ENCODE measurements around the gene LRRC17. TPM values are rescaled to one million over a fixed set of nuclear protein-coding genes. Genes with fewer than 3 reads are reported as not detected.

Gene LRRC17
- total RNA-seq, 1 donor from 2014 or later = 35.8 TPM

- no peak for DNase-seq (ENCODE audit: low read depth, low spot score)
- Mint-ChIP-seq H3K4me1 (peaks cover 4% of the 10 kb centered on the region), H3K27ac (ENCODE audit: unreplicated experiment) (no peak overlapping the region), H3K36me3 (ENCODE audit: low read depth) (peaks cover 9% of the 10 kb centered on the region), H3K9me3 (peaks cover 2% of the 10 kb centered on the region), H3K27me3 (ENCODE audit: low read depth) (no peaks in the 10 kb centered on the region), H3K4me3 (no peak overlapping the region)
- TF ChIP-seq, protein P1, sequence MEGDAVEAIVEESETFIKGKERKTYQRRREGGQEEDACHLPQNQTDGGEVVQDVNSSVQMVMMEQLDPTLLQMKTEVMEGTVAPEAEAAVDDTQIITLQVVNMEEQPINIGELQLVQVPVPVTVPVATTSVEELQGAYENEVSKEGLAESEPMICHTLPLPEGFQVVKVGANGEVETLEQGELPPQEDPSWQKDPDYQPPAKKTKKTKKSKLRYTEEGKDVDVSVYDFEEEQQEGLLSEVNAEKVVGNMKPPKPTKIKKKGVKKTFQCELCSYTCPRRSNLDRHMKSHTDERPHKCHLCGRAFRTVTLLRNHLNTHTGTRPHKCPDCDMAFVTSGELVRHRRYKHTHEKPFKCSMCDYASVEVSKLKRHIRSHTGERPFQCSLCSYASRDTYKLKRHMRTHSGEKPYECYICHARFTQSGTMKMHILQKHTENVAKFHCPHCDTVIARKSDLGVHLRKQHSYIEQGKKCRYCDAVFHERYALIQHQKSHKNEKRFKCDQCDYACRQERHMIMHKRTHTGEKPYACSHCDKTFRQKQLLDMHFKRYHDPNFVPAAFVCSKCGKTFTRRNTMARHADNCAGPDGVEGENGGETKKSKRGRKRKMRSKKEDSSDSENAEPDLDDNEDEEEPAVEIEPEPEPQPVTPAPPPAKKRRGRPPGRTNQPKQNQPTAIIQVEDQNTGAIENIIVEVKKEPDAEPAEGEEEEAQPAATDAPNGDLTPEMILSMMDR (conservative IDR thresholded peaks at IDR 0.05) = no peak
Observed at GRCh38 chr7:102927312-102927933, 14.6 kb downstream of the LRRC17 start.

DNA sequence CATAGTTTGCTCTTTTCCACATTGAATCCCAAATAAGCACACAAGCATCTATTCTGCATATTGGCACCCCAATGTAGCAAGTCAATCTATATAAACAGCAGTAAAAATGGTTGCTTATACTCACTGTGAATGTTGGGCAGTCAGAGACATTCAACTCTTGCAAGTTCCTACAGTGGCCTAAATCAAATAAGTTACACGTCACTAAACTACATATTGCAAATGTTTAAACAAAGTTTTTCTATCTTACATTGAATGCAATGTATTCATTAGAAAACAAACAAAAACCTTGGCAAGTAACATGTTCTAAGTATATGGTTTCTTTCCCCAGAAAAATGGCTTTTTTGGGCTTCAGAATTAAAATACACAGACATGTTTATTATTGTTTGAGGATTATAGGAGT lies 19.0 kb downstream of the LRRC17 start:
- Mint-ChIP-seq H3K4me1 (peaks cover 27% of the 10 kb centered on the region), H3K36me3 (ENCODE audit: low read depth) (peaks cover 6% of the 10 kb centered on the region), H3K9me3 (no peaks in the 10 kb centered on the region)

GRCh38 chr7:102933763-102934162 lies 21.0 kb downstream of the LRRC17 start:
- Mint-ChIP-seq H3K4me1 (peaks cover 22% of the 10 kb centered on the region), H3K36me3 (ENCODE audit: low read depth) (peaks cover 6% of the 10 kb centered on the region), H3K27ac (ENCODE audit: unreplicated experiment) (peak overlapping the region; percentile 10), H3K9me3 (no peaks in the 10 kb centered on the region), H3K27me3 (ENCODE audit: low read depth) (no peaks in the 10 kb centered on the region), H3K4me3 (no peak overlapping the region)
- peak; percentile 10 for DNase-seq (ENCODE audit: low read depth, low spot score)
- TF ChIP-seq, protein P1 (conservative IDR thresholded peaks at IDR 0.05) = no peak

More for the DNA sequence above, 19.0 kb downstream of the LRRC17 start:
- H3K27ac Mint-ChIP-seq (ENCODE audit: unreplicated experiment) = no peak overlapping the region
- H3K27me3 Mint-ChIP-seq (ENCODE audit: low read depth) = no peaks in the 10 kb centered on the region
- TF ChIP-seq, protein P1 (conservative IDR thresholded peaks at IDR 0.05) = no peak
- H3K4me3 Mint-ChIP-seq = no peak overlapping the region
- DNase-seq (ENCODE audit: low read depth, low spot score) = no peak

DNA sequence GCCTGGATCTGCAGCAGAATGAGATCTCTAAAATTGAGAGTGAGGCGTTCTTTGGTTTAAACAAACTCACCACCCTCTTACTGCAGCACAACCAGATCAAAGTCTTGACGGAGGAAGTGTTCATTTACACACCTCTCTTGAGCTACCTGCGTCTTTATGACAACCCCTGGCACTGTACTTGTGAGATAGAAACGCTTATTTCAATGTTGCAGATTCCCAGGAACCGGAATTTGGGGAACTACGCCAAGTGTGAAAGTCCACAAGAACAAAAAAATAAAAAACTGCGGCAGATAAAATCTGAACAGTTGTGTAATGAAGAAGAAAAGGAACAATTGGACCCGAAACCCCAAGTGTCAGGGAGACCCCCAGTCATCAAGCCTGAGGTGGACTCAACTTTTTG lies 21.4 kb downstream of the LRRC17 start:
- DNase-seq (ENCODE audit: low read depth, low spot score) = no peak
- Mint-ChIP-seq H3K4me1 (peaks cover 22% of the 10 kb centered on the region), H3K9me3 (no peaks in the 10 kb centered on the region), H3K4me3 (no peak overlapping the region), H3K27me3 (ENCODE audit: low read depth) (no peaks in the 10 kb centered on the region), H3K36me3 (ENCODE audit: low read depth) (peaks cover 2% of the 10 kb centered on the region), H3K27ac (ENCODE audit: unreplicated experiment) (no peak overlapping the region)
- TF ChIP-seq, protein P1 (conservative IDR thresholded peaks at IDR 0.05) = no peak

DNA sequence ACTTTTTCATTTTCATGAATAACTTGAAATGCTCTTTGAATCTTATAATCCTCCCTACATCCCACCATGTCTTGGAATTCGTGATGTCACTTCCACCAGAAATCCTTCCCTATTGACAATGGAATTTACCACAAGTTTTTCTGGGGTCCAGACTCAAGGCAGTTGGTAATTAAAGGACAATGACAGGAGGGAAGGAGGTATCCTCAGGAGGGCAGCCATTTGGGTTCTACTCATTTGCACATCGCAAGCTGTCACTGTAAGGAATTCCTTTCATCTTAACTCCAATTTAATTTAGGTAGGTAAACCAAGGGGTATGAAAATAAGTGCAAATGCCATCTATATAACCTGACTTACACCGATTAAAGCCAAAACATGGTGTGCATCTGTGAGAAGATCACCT lies 21.9 kb downstream of the LRRC17 start:
- Mint-ChIP-seq H3K36me3 (ENCODE audit: low read depth) (peaks cover 2% of the 10 kb centered on the region), H3K4me1 (peaks cover 22% of the 10 kb centered on the region), H3K27ac (ENCODE audit: unreplicated experiment) (no peak overlapping the region), H3K9me3 (no peaks in the 10 kb centered on the region), H3K27me3 (ENCODE audit: low read depth) (no peaks in the 10 kb centered on the region), H3K4me3 (no peak overlapping the region)
- TF ChIP-seq, protein P1 (conservative IDR thresholded peaks at IDR 0.05) = no peak
- no peak for DNase-seq (ENCODE audit: low read depth, low spot score)

Measured in neural crest cell (in vitro differentiated cells).